ENCODE data around the gene OSBP2.

OSBP2 gene

DNA sequence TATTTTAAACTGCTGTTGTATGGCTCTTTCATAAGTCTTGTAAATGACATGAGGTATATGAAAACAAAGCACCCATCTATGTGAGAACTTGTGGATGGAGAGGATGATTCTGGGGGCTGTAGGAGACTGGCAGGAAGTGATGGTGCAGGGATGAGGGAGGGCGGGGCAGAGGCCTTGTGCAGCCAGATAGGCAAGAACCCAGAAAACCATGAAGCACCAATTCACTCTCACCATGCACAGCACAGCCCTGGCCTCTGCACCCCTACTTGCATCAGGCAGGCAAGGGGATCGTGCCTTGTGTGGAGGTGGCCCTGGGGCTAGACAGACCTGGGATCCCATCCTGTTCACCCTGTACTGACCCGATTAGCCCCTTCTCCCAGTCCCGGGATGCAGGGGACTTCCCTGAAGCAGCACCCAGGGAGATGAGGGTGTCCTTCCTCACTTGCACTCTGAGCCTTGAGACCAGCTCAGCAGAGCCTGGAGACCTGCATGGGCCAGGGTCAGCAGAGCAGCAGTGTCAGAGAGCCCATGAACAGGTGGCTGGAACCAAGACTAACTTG, 188.4 kb downstream of the OSBP2 start:
- no peak for TF ChIP-seq CTCF (IDR thresholded peaks at IDR 0.05; ENCODE audit: low read depth, low read length, missing control alignments)
- H3K4me3 ChIP-seq (ENCODE audit: low read depth, low read length) = no peak overlapping the region
- DNase-seq (ENCODE audit: low read depth) = no peak
- in situ Hi-C loops (cut with HindIII; ENCODE audit: low sequenced_read_pairs) = no loop called here

GRCh38 chr22:30883586-30884145, 189.0 kb downstream of the OSBP2 start:
- in situ Hi-C loops (cut with HindIII; ENCODE audit: low sequenced_read_pairs) = no loop called here
- no peak overlapping the region for H3K4me3 ChIP-seq (ENCODE audit: low read depth, low read length)
- no peak for DNase-seq (ENCODE audit: low read depth)
- no peak for TF ChIP-seq CTCF (IDR thresholded peaks at IDR 0.05; ENCODE audit: low read depth, low read length, missing control alignments)

- TF ChIP-seq CTCF (IDR thresholded peaks at IDR 0.05; ENCODE audit: low read depth, low read length, missing control alignments) = no peak
- H3K4me3 ChIP-seq (ENCODE audit: low read depth, low read length) = no peak overlapping the region
- in situ Hi-C loops (cut with HindIII; ENCODE audit: low sequenced_read_pairs) = no loop called here
- no peak for DNase-seq (ENCODE audit: low read depth)
These were observed 189.7 kb downstream of the OSBP2 start for GRCh38 chr22:30884211-30885000.

GRCh38 chr22:30885001-30885366, 190.3 kb downstream of the OSBP2 start:
- no peak for TF ChIP-seq CTCF (IDR thresholded peaks at IDR 0.05; ENCODE audit: low read depth, low read length, missing control alignments)
- no peak for DNase-seq (ENCODE audit: low read depth)
- H3K4me3 ChIP-seq (ENCODE audit: low read depth, low read length) = no peak overlapping the region
- in situ Hi-C loops (cut with HindIII; ENCODE audit: low sequenced_read_pairs) = no loop called here

DNA sequence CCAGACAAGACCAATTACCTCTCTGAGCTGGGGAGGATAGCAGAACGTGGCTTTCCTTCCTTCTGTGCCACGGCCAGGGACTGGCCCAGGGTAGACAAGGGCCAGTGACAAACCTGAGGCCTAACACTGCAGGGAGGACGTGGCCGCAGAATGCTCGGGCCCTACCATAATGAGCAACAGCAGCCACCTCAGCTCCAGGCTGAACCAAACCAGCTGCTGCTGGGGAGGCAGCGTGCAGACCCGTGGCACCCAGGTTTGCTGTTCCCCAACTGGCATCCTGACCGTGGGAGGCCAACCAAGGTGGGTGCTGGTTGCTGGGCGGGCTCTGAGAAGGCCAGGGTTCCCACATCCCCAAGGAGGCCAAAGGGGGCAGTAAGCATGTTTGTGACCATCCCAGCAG, 190.9 kb downstream of the OSBP2 start:
- DNase-seq (ENCODE audit: low read depth) = no peak
- H3K4me3 ChIP-seq (ENCODE audit: low read depth, low read length) = no peak overlapping the region
- in situ Hi-C loops (cut with HindIII; ENCODE audit: low sequenced_read_pairs) = no loop called here
- no peak for TF ChIP-seq CTCF (IDR thresholded peaks at IDR 0.05; ENCODE audit: low read depth, low read length, missing control alignments)

DNA sequence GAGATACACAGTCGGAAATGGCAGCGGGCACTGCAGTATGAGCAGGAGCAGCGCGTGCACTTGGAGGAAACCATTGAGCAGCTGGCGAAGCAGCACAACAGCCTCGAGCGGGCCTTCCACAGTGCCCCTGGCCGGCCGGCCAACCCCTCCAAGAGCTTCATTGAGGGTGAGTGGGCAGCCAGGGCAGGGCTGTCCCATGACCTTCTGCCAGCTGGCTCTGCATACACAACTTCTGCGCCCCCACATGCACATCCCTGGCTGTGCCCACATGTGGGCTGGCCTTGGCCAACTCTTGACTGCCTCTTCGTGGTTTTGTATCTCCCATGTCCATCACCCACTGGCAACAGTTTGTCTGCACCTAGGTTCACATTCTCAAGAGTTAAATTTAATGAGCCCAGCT, 192.8 kb downstream of the OSBP2 start:
- no peak for DNase-seq (ENCODE audit: low read depth)
- no peak for TF ChIP-seq CTCF (IDR thresholded peaks at IDR 0.05; ENCODE audit: low read depth, low read length, missing control alignments)
- in situ Hi-C loops (cut with HindIII; ENCODE audit: low sequenced_read_pairs) = no loop called here
- no peak overlapping the region for H3K4me3 ChIP-seq (ENCODE audit: low read depth, low read length)

Data from astrocyte of the cerebellum (primary cell).